ENCODE results near the gene RAC3. TPM values are rescaled to one million over a fixed set of nuclear protein-coding genes. Genes with fewer than 3 reads are reported as not detected.

RAC3 gene
- total RNA-seq, 1 experiment from 2014 or later = 120 TPM

GRCh38 chr17:82076785-82077591 is 45.5 kb downstream of the RAC3 start:
- Histone ChIP-seq H3K9me2 (ENCODE audit: insufficient read depth) (no peaks in the 10 kb centered on the region), H3K9me3 (ENCODE audit: control insufficient read depth in 1 of 2, insufficient read depth in 1 of 2, low read depth in 1 of 2, low read length in 2 of 2) (no peaks in the 10 kb centered on the region), H3K4me3 (replicated peaks in 1 of 2; ENCODE audit: low read depth in 1 of 2, low read length in 2 of 2) (no peak overlapping the region), H3K4me2 (ENCODE audit: low read length) (no peak overlapping the region), H2AFZ (ENCODE audit: low read depth, low read length, poor library complexity, severe bottlenecking) (no peak overlapping the region), H3K9ac (ENCODE audit: low read length) (no peak overlapping the region), H3K27me3 (ENCODE audit: insufficient read depth, low read length) (no peaks in the 10 kb centered on the region), H3K79me2 (ENCODE audit: insufficient read depth, low read length) (no peaks in the 10 kb centered on the region), H3K27ac (ENCODE audit: low read depth, low read length) (0 out of 2 replicates have a peak overlapping the region, but pooled peaks have one; percentile 5), H4K20me1 (ENCODE audit: insufficient read depth) (peaks cover 9% of the 10 kb centered on the region; the same call in 1 of the 2 replicates), H3K4me1 (ENCODE audit: control insufficient read depth in 1 of 2, insufficient read depth in 2 of 2, low read length in 2 of 2) (no peaks in the 10 kb centered on the region), H3K36me3 (ENCODE audit: control insufficient read depth in 1 of 2, insufficient read depth in 2 of 2, low read length in 2 of 2) (peaks cover 27 to 32% of the 10 kb centered on the region in 2 experiments; a peak in 3 of 4 replicates)
- no TSS peak for BruUV-seq (replicated peaks)
- ChIA-PET POLR2A (interaction anchor here (1.9 kb wide), 1 partner anchor 22 kb away, joined by 5 read pairs; the partner anchor contains the start of gene FASN), CTCF (interaction anchor here (2.0 kb wide), 1 partner anchor 46 kb away, joined by 5 read pairs; no protein-coding TSS in a partner anchor), RAD21 (ENCODE audit: low non-redundant PET in 1 of 2, low total read pairs in 2 of 2, uncharacterized antibody in 2 of 2, unreplicated experiment in 2 of 2) (no interaction called here)
- DNase-seq (ENCODE audit: low read depth, low spot score) = no peak
- TF ChIP-seq CBX3 (IDR thresholded peaks at IDR 0.05; ENCODE audit: low read depth) (no peak), ATF3 (IDR thresholded peaks at IDR 0.05) (no peak), TCF7L2 (IDR thresholded peaks at IDR 0.05; ENCODE audit: borderline replicate concordance, extremely low read depth, insufficient read depth, insufficient read length) (no peak), POLR2AphosphoS5 (IDR thresholded peaks at IDR 0.05; ENCODE audit: low read depth, low read length) (peak; percentile 41; the same call in 1 of the 2 replicates), EZH2 (IDR thresholded peaks at IDR 0.05) (no peak), ZFX (IDR thresholded peaks at IDR 0.05) (0 out of 2 replicates have a peak, but pooled peaks have one; percentile 25), CEBPB (IDR thresholded peaks at IDR 0.05; ENCODE audit: low read depth) (no peak)
- TF ChIP-seq, protein P1, sequence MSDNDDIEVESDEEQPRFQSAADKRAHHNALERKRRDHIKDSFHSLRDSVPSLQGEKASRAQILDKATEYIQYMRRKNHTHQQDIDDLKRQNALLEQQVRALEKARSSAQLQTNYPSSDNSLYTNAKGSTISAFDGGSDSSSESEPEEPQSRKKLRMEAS (IDR thresholded peaks at IDR 0.05) = no peak
- peak; percentile 57 for ATAC-seq
- intact Hi-C loops (cut with micrococcal nuclease) = no loop called here
